ENCODE results near the gene HNRNPA3. TPM values are rescaled to one million over a fixed set of nuclear protein-coding genes. Genes with fewer than 3 reads are reported as not detected.

Gene HNRNPA3
- total and polyA plus RNA-seq, 2 donors (not counting 1 experiment from before 2014, with no cell fraction given) = 45.1 to 200 TPM

- WGBS (ENCODE audit: insufficient coverage) = no CpG with 5 or more reads among the region's 2 CpGs
- Histone ChIP-seq H3K9me3 (ENCODE audit: control extremely low read depth in 1 of 3, control insufficient read depth in 2 of 3, insufficient read depth in 1 of 3, low read length in 2 of 3) (peaks cover 0 to 4% (median 0%) of the 10 kb centered on the region in 3 donors), H3K36me3 (replicated peaks in 1 of 2; ENCODE audit: control extremely low read depth in 1 of 2, control insufficient read depth in 1 of 2, extremely low read depth in 1 of 2, insufficient read depth in 2 of 2, low read length in 1 of 2) (peaks cover 0 to 4% of the 10 kb centered on the region in 2 experiments), H3K4me3 (ENCODE audit: control extremely low read depth in 1 of 5, extremely low read depth in 1 of 5, insufficient read depth in 1 of 5, low read depth in 2 of 5, low read length in 4 of 5) (peak overlapping the region; percentile 21 to 97 (median 92)), H4K20me1 (ENCODE audit: control insufficient read depth, insufficient read depth, low read length, poor library complexity, severe bottlenecking) (peaks cover 51% of the 10 kb centered on the region), H3K4me1 (ENCODE audit: control insufficient read depth in 2 of 2, insufficient read depth in 2 of 2, low read length in 2 of 2) (peaks cover 38 to 43% of the 10 kb centered on the region in 2 donors), H3K79me2 (ENCODE audit: control insufficient read depth, insufficient read depth, low read length) (peaks cover 64% of the 10 kb centered on the region), H3K4me2 (replicated peaks; ENCODE audit: low read depth, low read length, poor library complexity, severe bottlenecking) (peak overlapping the region; percentile 91), H3K9ac (ENCODE audit: low read length) (peak overlapping the region; percentile 99), H3K27ac (ENCODE audit: low read length in 2 of 2) (peak overlapping the region in 1 of 2 donors; percentile 100), H2AFZ (ENCODE audit: insufficient read depth, low read depth, low read length, poor library complexity, severe bottlenecking) (no peak overlapping the region), H3K27me3 (replicated peaks in 1 of 4; ENCODE audit: control extremely low read depth in 1 of 4, control insufficient read depth in 3 of 4, insufficient read depth in 4 of 4, low read length in 3 of 4) (no peaks in the 10 kb centered on the region)
- Mint-ChIP-seq H3K27me3 (no peaks in the 10 kb centered on the region), H3K4me3 (peak overlapping the region; percentile 98), H3K9me3 (ENCODE audit: insufficient read depth) (peaks cover 2% of the 10 kb centered on the region), H3K27ac (peak overlapping the region; percentile 38), H3K4me1 (peaks cover 60% of the 10 kb centered on the region)
- intact Hi-C loops (cut with micrococcal nuclease) = loop anchor here (5.0 kb wide), 2 partner anchors 130 to 155 kb away; partner anchors contain the start of gene AGPS
- TF ChIP-seq CTCF (IDR thresholded peaks at IDR 0.05) = no peak
- TF ChIP-seq EZH2 (IDR thresholded peaks at IDR 0.05; ENCODE audit: borderline replicate concordance, insufficient read depth, low read depth, low read length, poor library complexity, severe bottlenecking) = no peak
- ATAC-seq (ENCODE audit: low read depth) (no peak), DNase-seq (no peak)
- ChIA-PET CTCF (interaction anchor here (1.4 to 5.8 kb wide), 6 partner anchors 7 to 71 kb away, joined by 3 to 126 read pairs (median 31); no protein-coding TSS in a partner anchor), POLR2A (no interaction called here)
Measured at GRCh38 chr2:177262092-177262491, 49.5 kb downstream of the HNRNPA3 start.

- ChIA-PET POLR2A (interaction anchor here (1.0 to 4.0 kb wide), 11 partner anchors 16 to 129 kb away, joined by 3 to 66 read pairs (median 7); partner anchors contain the start of genes AGPS and HNRNPA3), CTCF (interaction anchor here (0.6 to 5.8 kb wide), 34 partner anchors 8 to 153 kb away, joined by 3 to 195 read pairs (median 6); partner anchors contain the start of genes AGPS and HNRNPA3)
- Mint-ChIP-seq H3K4me3 (peak overlapping the region; percentile 98), H3K27me3 (no peaks in the 10 kb centered on the region), H3K4me1 (peaks cover 56% of the 10 kb centered on the region), H3K9me3 (ENCODE audit: insufficient read depth) (peaks cover 2% of the 10 kb centered on the region), H3K27ac (peak overlapping the region; percentile 98)
- H3K36me3 ChIP-seq (replicated peaks in 1 of 2; ENCODE audit: control extremely low read depth in 1 of 2, control insufficient read depth in 1 of 2, extremely low read depth in 1 of 2, insufficient read depth in 2 of 2, low read length in 1 of 2) = peaks cover 0 to 3% of the 10 kb centered on the region in 2 experiments
- DNase-seq = no peak
- H3K4me3 ChIP-seq (ENCODE audit: control extremely low read depth in 1 of 5, extremely low read depth in 1 of 5, insufficient read depth in 1 of 5, low read depth in 2 of 5, low read length in 4 of 5) = peak overlapping the region; percentile 67 to 97 (median 92)
- peaks cover 34 to 35% of the 10 kb centered on the region in 2 donors for H3K4me1 ChIP-seq (ENCODE audit: control insufficient read depth in 2 of 2, insufficient read depth in 2 of 2, low read length in 2 of 2)
- no peak for ATAC-seq (ENCODE audit: low read depth)
- peaks cover 62% of the 10 kb centered on the region for H3K79me2 ChIP-seq (ENCODE audit: control insufficient read depth, insufficient read depth, low read length)
- peak overlapping the region; percentile 91 for H3K4me2 ChIP-seq (replicated peaks; ENCODE audit: low read depth, low read length, poor library complexity, severe bottlenecking)
- H3K27me3 ChIP-seq (replicated peaks in 1 of 4; ENCODE audit: control extremely low read depth in 1 of 4, control insufficient read depth in 3 of 4, insufficient read depth in 4 of 4, low read length in 3 of 4) = no peaks in the 10 kb centered on the region
- WGBS (ENCODE audit: insufficient coverage) = 4% methylated on average over 2 of the region's 6 CpGs
- TF ChIP-seq EZH2 (IDR thresholded peaks at IDR 0.05; ENCODE audit: borderline replicate concordance, insufficient read depth, low read depth, low read length, poor library complexity, severe bottlenecking) (no peak), CTCF (IDR thresholded peaks at IDR 0.05) (no peak)
- H3K9me3 ChIP-seq (ENCODE audit: control extremely low read depth in 1 of 3, control insufficient read depth in 2 of 3, insufficient read depth in 1 of 3, low read length in 2 of 3) = peaks cover 0 to 2% (median 0%) of the 10 kb centered on the region in 3 donors
- H3K27ac ChIP-seq (ENCODE audit: low read length in 2 of 2) = peak overlapping the region; percentile 99 to 100
- H3K9ac ChIP-seq (ENCODE audit: low read length) = peak overlapping the region; percentile 99
- H4K20me1 ChIP-seq (ENCODE audit: control insufficient read depth, insufficient read depth, low read length, poor library complexity, severe bottlenecking) = peaks cover 42% of the 10 kb centered on the region
- H2AFZ ChIP-seq (ENCODE audit: insufficient read depth, low read depth, low read length, poor library complexity, severe bottlenecking) = peak overlapping the region; percentile 17
- intact Hi-C loops (cut with micrococcal nuclease) = loop anchor here (1.0 to 5.0 kb wide), 7 partner anchors 23 to 154 kb away; partner anchors contain the start of genes AGPS and HNRNPA3
Measured at GRCh38 chr2:177262958-177263450, 50.4 kb downstream of the HNRNPA3 start.

Measured in B cell (primary cell).